Inferior parietal cortex (tissue), 1 donor: ENCODE results near the gene CDK17.
"Not testable (repeated sequence)": the region's sequence is repeated elsewhere in the genome, so short reads cannot be mapped to it uniquely, and the experiment has no call there.

Experiments used
- DNase-seq: peaks from one replicate; pipeline ENCODE4 v3.0.0-alpha.2; 2016; ENCODE audit errors: extremely low spot score

Gene CDK17

GRCh38 chr12:96393229-96393628, 7.0 kb downstream of the CDK17 start:
- not testable (repeated sequence) for DNase-seq

GRCh38 chr12:96392397-96392796, 7.8 kb downstream of the CDK17 start:
- no peak for DNase-seq

DNA sequence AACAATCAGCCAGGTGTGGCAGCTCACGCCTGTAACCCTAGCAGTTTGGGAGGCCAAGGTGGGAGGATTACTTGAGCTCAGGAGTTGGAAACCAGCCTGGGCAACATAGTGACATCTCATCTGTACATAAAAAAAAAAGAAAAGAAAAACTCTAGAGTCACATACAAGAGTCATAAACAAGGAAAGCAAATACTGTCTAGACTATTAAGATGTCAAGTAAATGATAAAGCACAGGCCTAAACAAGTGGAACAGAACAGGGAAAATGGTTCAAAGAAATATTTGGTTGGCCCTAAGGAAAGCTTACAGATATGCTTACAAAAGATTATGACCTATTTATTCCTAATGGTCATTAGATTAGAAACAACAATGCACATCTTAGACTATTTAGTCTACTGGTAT, 12.3 kb downstream of the CDK17 start:
- DNase-seq, result no peak

- no peak for DNase-seq
These were observed 13.4 kb downstream of the CDK17 start for GRCh38 chr12:96386794-96387193.

DNA sequence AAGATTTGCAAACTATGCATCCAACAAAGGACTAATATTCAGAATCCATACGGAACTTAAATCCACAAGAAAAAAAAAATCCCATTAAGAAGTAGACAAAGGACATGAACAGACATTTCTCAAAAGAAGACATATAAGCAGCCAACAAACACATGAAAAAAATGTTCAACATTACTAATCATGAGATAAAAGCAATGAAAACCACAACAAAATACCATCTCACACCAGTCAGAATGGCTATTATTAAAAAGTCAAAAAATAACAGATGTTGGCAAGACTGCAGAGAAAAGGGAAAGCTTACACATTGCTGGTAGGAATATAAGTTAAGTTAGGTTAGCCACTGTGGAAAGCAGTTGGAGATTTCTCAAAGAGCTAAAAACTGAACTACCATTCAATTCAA, 16.2 kb downstream of the CDK17 start:
- DNase-seq, result no peak

DNA sequence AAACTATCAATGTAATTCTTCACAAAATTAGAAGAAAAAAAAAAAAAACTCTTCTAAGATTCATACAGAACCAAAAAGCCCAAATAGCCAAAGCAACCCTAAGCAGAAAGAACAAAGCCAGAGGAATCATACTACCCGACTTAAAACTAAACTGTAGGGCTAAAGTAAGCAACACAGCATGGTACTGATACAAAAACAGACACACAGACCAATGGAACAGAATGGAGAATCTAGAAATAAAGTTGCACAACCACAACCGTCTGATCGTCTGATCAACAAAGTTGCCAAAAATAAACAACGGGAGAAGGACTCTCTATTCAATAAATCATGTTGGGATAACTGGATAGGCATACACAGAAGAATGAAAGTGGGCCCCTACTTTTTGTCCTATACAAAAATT, 16.9 kb downstream of the CDK17 start:
- DNase-seq, result no peak

DNA sequence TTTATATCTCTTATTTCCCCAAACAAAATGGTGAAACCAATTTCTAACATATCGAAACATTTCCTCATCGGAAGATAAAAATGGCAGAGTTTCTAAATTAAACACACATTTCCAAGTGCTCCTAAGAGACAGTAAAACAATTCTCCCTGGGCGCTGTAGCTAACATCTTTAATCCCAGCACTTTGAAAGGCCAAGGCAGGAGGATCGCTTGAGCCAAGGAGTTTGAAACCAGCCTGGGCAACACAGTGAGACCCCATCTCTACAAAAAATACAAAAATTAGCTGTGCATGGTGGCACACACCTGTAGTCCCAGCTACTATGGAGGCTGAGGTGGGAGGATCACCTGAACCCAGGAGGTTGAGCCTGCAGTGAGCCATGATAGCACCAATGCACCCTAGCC, 20.5 kb downstream of the CDK17 start:
- not testable (repeated sequence) for DNase-seq

- DNase-seq, result no peak
These were observed 21.9 kb downstream of the CDK17 start for GRCh38 chr12:96378319-96378718.

GRCh38 chr12:96376865-96377264, 23.4 kb downstream of the CDK17 start:
- DNase-seq, result no peak

DNA sequence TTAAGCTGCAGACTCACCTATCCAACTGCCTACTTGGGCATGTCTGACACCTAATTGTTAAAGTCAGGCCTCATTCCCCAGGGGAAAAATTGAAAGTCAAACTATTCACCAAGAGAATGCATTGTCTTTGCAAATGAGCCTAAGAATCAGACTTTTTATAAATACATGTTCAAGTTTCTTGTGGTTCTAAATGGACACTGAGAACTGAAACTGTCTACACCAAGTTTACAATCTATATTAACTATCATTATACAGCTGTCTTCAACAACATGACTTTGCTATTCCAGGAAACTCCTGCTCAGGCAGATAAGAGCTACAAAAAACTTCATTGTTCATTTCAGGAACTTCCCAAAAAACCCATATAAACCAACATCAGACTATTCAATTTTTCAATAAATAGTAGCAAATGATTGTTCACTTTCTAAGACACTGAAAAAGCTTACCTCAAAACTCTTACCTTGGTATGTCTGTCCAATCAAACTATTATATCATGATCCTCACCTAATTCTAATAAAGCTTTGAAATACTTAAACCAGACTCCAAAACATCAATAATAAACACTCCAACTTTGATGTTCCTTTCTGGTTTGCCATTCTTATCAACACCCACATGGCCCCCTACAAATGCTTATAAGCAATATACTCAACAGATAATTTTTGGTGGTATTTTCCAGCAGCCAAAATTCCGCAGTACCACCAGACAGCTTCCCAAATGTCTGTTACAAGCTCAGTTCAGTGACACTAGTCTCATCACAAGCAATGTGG, 24.2 kb downstream of the CDK17 start:
- DNase-seq, result no peak

- DNase-seq, result no peak
These were observed 25.1 kb downstream of the CDK17 start for GRCh38 chr12:96375170-96375569.

- DNase-seq, result no peak
These were observed 28.2 kb downstream of the CDK17 start for GRCh38 chr12:96371790-96372699.

DNA sequence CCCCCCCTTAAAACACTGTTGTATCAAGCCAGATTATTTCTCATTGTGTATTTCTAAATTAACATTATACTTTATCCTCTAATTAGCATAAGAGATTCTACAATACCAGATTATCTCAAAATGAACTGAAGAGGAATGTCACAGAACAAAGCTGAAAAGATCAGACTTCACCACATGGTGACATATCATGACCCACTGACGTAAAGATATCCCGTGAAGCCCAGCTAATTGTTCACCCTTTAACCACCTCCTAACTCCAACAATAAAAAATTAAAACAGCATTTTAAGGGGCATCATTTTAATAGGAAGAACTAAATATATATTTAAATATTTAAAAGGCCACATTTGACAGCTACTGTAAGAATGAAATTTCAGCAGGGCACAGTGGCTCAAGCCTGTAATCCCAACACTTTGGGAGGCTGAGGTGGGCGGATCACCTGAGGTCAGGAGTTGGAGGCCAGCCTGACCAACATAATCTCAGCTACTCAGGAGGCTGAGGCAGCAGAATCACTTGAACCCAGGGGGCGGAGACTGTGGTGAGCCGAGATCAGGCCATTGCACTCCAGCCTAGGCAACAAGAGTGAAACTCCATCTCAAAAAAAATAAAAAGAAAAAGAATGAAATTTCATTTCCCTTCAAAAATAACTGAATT, 29.0 kb downstream of the CDK17 start:
- DNase-seq, result no peak

DNA sequence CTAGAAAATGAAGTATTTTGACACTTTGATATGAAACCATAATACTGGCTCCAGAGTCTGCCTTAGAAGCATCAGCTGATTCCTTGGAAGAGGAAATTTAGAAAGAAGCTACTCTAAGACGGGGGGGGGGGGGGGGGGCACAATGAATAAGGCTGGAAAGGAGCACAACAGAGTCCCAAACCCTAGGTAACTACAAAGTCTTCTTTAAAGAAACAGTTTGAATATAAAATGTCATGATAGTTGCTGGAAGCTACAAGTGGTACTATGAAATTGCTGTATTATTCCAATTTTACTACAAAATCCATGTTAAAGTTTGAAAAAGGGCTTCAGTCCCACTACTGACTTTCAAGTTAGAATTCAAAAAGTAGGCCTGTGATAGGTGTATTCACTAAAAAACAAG, 31.6 kb downstream of the CDK17 start:
- no peak for DNase-seq

- peak; percentile 49 for DNase-seq
These were observed 32.0 kb downstream of the CDK17 start for GRCh38 chr12:96368233-96368632.

GRCh38 chr12:96366381-96366654, 33.9 kb downstream of the CDK17 start:
- DNase-seq, result no peak

GRCh38 chr12:96365604-96366380, 34.4 kb downstream of the CDK17 start:
- DNase-seq, result no peak

- no peak for DNase-seq
These were observed 36.0 kb downstream of the CDK17 start for GRCh38 chr12:96364092-96364700.

DNA sequence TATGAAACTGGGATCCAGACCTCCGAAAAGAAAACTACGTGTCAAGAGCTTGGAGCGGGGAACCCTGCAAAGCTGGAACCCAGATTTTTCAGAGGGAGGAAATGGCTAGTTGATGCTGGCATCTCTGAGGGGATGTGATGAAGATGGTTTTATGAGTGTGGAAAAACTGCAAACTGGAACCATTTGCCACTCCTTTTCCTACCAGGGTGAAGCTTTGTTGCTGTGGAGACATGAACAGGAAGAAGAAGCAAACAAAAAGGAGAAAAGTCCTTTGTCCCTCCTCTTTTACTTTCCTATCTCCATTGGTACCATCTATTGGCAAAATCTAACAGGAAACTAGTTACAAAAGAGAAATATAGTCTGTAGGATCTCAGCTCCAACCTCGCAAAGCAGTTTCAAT, 39.2 kb downstream of the CDK17 start:
- DNase-seq, result no peak

DNA sequence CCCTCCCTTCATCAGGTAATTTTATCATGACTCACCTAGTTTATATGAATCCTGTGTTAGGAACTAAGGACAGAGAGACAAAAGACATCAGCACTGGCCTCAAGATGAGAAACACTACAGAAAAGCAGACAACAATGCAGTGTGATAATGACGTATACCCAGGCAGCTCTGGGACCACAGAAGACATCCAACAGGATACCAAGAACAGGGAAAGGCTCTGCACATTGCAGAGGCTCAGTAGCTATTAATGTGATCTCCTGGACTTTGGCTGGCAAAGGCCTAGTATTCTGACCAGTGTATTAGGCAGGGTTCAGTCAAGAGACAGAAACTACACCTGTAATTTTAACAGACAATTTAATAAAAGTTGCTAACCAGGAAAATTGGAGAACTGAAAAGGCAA, 39.7 kb downstream of the CDK17 start:
- no peak for DNase-seq

GRCh38 chr12:96359328-96359727, 40.9 kb downstream of the CDK17 start:
- no peak for DNase-seq

DNA sequence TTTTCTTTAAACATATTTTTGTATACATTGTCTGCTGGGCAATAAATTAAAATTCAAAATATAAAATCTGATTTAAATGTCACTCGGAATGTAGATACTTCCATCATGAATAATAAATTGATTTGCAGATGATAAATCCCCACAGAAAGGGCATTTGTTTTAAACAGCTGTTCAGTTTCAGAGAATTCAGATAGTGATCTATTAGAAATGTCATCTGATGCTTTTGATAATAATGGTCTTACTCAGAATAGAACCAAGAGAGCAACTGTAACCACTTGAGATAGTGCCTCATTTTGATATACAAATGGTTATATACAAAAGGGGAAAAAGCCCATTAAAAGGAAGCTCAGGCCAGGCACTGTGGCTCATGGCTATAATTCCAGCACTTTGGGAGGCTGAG, 43.4 kb downstream of the CDK17 start:
- no peak for DNase-seq
